ENCODE data around the gene ESRP2. TPM values are rescaled to one million over a fixed set of nuclear protein-coding genes. Genes with fewer than 3 reads are reported as not detected.

ESRP2 gene
- total and polyA plus RNA-seq, 2 donors (not counting 3 experiments of a cell fraction or from before 2014, with no cell fraction given) = 0.57 to 0.66 TPM

GRCh38 chr16:68230956-68231355 lies 5.0 kb downstream of the ESRP2 start:
- Histone ChIP-seq H4K20me1 (replicated peaks; ENCODE audit: control insufficient read depth, extremely low read depth, insufficient read depth, low read length) (no peaks in the 10 kb centered on the region), H3K9me3 (replicated peaks; ENCODE audit: control insufficient read depth, insufficient read depth, low read length) (no peaks in the 10 kb centered on the region), H3K79me2 (ENCODE audit: control insufficient read depth, insufficient read depth, low read length) (no peaks in the 10 kb centered on the region), H3K4me1 (ENCODE audit: control insufficient read depth, extremely low read depth, insufficient read depth, low read length) (no peaks in the 10 kb centered on the region), H3K4me3 (replicated peaks in 1 of 3; ENCODE audit: insufficient read depth in 1 of 3, low read depth in 1 of 3, low read length in 3 of 3) (no peak overlapping the region), H2AFZ (ENCODE audit: low read depth, low read length) (no peak overlapping the region), H3K36me3 (ENCODE audit: control insufficient read depth in 2 of 2, extremely low read depth in 1 of 2, insufficient read depth in 2 of 2, low read length in 2 of 2) (no peaks in the 10 kb centered on the region), H3K27me3 (ENCODE audit: control insufficient read depth in 2 of 2, insufficient read depth in 2 of 2, low read length in 2 of 2) (no peaks in the 10 kb centered on the region), H3K4me2 (ENCODE audit: insufficient read depth, low read length) (no peak overlapping the region), H3K9me1 (replicated peaks; ENCODE audit: control insufficient read depth, extremely low read depth, insufficient read depth, low read length) (no peaks in the 10 kb centered on the region), H3K27ac (ENCODE audit: insufficient read depth, low read depth, low read length) (no peak overlapping the region), H3K9ac (replicated peaks; ENCODE audit: extremely low read depth, insufficient read depth, low read length) (no peak overlapping the region)
- ChIA-PET POLR2A (no interaction called here), CTCF (interaction anchor here (1.3 to 4.7 kb wide), 3 partner anchors 138 to 415 kb away, joined by 6 to 57 read pairs (median 13); no protein-coding TSS in a partner anchor)
- no peak for DNase-seq (ENCODE audit: low read depth, low spot score)
- no TSS peak for BruUV-seq (replicated peaks)
- no peak for TF ChIP-seq POLR2A (IDR thresholded peaks at IDR 0.05; ENCODE audit: low read depth, low read length)
- TF ChIP-seq EZH2 (IDR thresholded peaks at IDR 0.05; ENCODE audit: borderline replicate concordance, low read depth, low read length, severe bottlenecking) = no peak
- no peak for TF ChIP-seq MYC (IDR thresholded peaks at IDR 0.05; ENCODE audit: low read depth, low read length)
- TF ChIP-seq GATA2 (IDR thresholded peaks at IDR 0.05; ENCODE audit: insufficient read depth, insufficient read length, low read depth, low read length) = no peak
- TF ChIP-seq JUN (IDR thresholded peaks at IDR 0.05; ENCODE audit: borderline replicate concordance, insufficient read depth, insufficient read length, low read depth) = no peak
- TF ChIP-seq, protein P1, sequence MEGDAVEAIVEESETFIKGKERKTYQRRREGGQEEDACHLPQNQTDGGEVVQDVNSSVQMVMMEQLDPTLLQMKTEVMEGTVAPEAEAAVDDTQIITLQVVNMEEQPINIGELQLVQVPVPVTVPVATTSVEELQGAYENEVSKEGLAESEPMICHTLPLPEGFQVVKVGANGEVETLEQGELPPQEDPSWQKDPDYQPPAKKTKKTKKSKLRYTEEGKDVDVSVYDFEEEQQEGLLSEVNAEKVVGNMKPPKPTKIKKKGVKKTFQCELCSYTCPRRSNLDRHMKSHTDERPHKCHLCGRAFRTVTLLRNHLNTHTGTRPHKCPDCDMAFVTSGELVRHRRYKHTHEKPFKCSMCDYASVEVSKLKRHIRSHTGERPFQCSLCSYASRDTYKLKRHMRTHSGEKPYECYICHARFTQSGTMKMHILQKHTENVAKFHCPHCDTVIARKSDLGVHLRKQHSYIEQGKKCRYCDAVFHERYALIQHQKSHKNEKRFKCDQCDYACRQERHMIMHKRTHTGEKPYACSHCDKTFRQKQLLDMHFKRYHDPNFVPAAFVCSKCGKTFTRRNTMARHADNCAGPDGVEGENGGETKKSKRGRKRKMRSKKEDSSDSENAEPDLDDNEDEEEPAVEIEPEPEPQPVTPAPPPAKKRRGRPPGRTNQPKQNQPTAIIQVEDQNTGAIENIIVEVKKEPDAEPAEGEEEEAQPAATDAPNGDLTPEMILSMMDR (IDR thresholded peaks at IDR 0.05; ENCODE audit: extremely low read depth in 1 of 2, insufficient read depth in 1 of 2, low read depth in 1 of 2, low read length in 2 of 2) = no peak
- no peak for TF ChIP-seq FOS (IDR thresholded peaks at IDR 0.05; ENCODE audit: borderline replicate concordance, insufficient read depth, low read length)
- TF ChIP-seq POLR2AphosphoS5 (IDR thresholded peaks at IDR 0.05; ENCODE audit: insufficient read depth, low read depth, low read length) = no peak
- TF ChIP-seq MAX (IDR thresholded peaks at IDR 0.05; ENCODE audit: insufficient read depth, insufficient read length) = no peak
- intact Hi-C loops (cut with micrococcal nuclease) = no loop called here
- FAIRE-seq = no peak
- dilution Hi-C loops (cut with MboI; ENCODE audit: extremely low pct_ligation_motif_present, low sequenced_read_pairs) = no loop called here
